Measurements from ENCODE around the gene CNTNAP2.

Gene CNTNAP2

DNA sequence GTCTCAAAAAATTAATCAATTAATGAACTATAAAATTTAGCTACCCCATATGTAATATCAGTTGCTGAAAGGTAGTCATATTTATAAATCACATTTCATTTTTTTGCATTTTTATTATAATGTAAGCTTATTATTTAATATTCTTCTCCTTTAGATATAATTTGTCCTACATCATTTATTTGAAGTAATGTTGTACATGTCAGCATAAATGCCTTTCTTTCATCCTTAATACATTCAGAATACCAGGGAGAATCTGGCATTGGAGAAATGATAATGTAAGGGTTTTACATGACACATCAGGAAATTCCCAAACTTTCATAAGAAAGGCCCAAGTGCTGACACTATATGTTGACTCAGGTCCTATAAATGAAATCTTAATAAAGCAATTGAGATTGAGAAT, 742.1 kb downstream of the CNTNAP2 start:
- no peak for DNase-seq (ENCODE audit: low read depth)
- H3K4me3 ChIP-seq (ENCODE audit: low read depth, low read length) = no peak overlapping the region
- TF ChIP-seq, protein P1, sequence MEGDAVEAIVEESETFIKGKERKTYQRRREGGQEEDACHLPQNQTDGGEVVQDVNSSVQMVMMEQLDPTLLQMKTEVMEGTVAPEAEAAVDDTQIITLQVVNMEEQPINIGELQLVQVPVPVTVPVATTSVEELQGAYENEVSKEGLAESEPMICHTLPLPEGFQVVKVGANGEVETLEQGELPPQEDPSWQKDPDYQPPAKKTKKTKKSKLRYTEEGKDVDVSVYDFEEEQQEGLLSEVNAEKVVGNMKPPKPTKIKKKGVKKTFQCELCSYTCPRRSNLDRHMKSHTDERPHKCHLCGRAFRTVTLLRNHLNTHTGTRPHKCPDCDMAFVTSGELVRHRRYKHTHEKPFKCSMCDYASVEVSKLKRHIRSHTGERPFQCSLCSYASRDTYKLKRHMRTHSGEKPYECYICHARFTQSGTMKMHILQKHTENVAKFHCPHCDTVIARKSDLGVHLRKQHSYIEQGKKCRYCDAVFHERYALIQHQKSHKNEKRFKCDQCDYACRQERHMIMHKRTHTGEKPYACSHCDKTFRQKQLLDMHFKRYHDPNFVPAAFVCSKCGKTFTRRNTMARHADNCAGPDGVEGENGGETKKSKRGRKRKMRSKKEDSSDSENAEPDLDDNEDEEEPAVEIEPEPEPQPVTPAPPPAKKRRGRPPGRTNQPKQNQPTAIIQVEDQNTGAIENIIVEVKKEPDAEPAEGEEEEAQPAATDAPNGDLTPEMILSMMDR (conservative IDR thresholded peaks at IDR 0.05; ENCODE audit: low read depth, low read length) = no peak

- TF ChIP-seq, protein P1 (conservative IDR thresholded peaks at IDR 0.05; ENCODE audit: low read depth, low read length) = no peak
- no peak overlapping the region for H3K4me3 ChIP-seq (ENCODE audit: low read depth, low read length)
- DNase-seq (ENCODE audit: low read depth) = no peak
These were observed 745.1 kb downstream of the CNTNAP2 start for GRCh38 chr7:146861701-146862100.

DNA sequence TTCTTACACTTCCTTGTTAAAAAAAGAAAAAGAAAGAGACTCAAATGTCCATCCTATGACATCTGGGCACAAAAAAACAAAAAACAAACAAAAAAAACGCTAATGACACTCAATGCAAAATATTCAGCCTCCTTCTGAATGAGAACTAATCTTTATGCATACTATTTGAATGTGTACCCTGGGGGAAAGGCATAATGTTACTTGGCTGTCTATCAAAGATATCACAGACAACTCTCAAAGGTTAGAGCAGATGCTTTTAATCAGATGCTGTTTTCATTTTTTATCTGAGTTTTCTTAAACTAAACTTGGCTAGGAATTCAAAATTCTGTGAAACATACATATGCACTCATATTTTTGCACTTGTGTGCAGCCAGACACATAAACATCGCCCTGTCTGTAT, 745.8 kb downstream of the CNTNAP2 start:
- H3K4me3 ChIP-seq (ENCODE audit: low read depth, low read length) = no peak overlapping the region
- no peak for DNase-seq (ENCODE audit: low read depth)
- TF ChIP-seq, protein P1 (conservative IDR thresholded peaks at IDR 0.05; ENCODE audit: low read depth, low read length) = no peak

DNA sequence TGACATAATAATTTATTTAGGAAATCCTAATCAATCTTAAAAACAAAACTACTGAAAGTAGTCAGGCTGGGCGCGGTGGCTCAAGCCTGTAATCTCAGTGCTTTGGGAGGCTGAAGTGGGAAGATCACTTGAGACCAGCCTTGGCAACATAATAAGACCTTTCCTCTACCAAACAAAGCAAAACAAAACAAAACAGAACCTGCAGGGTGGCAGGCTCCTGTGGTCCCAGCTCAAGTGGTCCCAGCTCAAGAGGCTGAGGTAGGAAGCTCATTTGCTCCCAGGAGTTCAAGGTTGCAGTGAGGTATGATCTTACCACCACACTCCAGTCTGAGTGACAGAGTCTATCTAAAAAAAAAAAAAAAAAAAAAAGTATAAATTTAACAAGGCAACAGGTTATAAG, 748.0 kb downstream of the CNTNAP2 start:
- DNase-seq (ENCODE audit: low read depth) = no peak
- no peak overlapping the region for H3K4me3 ChIP-seq (ENCODE audit: low read depth, low read length)
- TF ChIP-seq, protein P1 (conservative IDR thresholded peaks at IDR 0.05; ENCODE audit: low read depth, low read length) = no peak

DNA sequence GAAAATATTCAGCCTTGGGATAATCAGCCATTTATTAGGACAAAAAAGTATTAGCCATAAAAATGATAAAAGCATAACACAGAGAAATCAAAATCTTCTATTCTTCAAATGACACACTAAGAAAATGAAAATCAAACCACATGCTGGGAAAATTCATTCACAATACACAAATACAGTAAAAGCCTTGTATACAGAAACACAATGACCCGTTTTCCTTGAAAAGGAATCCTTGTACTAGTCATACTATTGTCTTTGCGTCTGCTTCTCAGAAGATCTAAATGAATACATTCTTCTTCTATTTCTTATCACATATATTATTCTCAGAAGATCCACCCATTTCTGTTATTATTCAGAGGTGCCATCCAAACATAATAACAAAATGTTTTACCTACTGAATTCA, 749.1 kb downstream of the CNTNAP2 start:
- no peak for DNase-seq (ENCODE audit: low read depth)
- TF ChIP-seq, protein P1 (conservative IDR thresholded peaks at IDR 0.05; ENCODE audit: low read depth, low read length) = no peak
- no peak overlapping the region for H3K4me3 ChIP-seq (ENCODE audit: low read depth, low read length)

- no peak overlapping the region for H3K4me3 ChIP-seq (ENCODE audit: low read depth, low read length)
- TF ChIP-seq, protein P1 (conservative IDR thresholded peaks at IDR 0.05; ENCODE audit: low read depth, low read length) = no peak
- no peak for DNase-seq (ENCODE audit: low read depth)
These were observed 758.1 kb downstream of the CNTNAP2 start for GRCh38 chr7:146874722-146875121.

GRCh38 chr7:146875237-146875785, 758.7 kb downstream of the CNTNAP2 start:
- no peak overlapping the region for H3K4me3 ChIP-seq (ENCODE audit: low read depth, low read length)
- DNase-seq (ENCODE audit: low read depth) = no peak
- TF ChIP-seq, protein P1 (conservative IDR thresholded peaks at IDR 0.05; ENCODE audit: low read depth, low read length) = no peak

Data from choroid plexus epithelial cell (primary cell).